EH (cell line): ENCODE results near the gene TMEM9.

ENCODE experiments used
- DNase-seq: peaks from one replicate; pipeline ENCODE4 v3.0.0-alpha.2; 2015; ENCODE audit warnings: low read depth

The TMEM9 gene

GRCh38 chr1:201145132-201145531, 9.1 kb downstream of the TMEM9 start:
- no peak for DNase-seq

GRCh38 chr1:201144701-201145100, 9.6 kb downstream of the TMEM9 start:
- no peak for DNase-seq

DNA sequence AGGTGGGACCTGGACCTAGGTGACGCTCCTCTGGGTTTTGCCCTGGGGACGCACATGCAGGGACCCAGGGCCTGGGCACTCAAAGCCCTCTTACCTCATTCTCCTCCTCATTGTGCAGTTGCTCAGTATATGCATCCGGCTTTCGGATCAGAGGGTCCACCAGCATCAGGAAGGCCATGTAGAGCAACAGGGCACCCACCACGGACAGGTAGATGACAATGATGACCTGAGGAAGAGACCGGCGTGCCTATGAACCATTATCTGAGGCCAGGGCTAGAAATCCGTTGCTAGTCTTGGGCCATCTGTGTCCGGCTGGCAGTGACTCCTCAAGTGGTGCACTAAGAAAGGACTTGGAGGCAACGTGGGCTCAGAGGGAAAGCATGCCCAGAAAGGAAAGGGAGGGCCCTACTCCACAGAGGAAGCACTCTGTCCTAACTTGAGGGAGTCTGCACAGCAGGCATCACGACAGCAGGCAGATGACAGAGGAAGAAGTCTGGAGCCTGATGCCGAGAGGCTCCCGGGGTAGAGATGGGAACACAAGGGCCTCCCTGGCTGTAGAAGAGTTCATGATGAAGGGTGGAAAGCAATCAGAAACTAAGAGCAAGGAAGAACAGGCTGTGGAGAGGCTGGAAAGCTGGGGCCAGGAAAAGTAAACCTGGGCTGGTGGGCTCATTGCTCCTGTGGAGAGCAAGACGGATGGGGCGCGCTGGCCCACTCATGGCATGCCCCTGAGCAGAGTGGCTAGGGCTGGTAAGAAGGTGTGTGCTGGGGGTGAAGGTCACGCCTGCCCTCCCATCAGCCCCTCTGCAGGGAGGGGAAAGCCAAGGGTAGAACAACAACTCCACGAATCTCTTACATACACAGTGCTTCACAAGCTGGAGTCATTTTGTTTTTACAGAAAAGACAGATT, 10.3 kb downstream of the TMEM9 start:
- no peak for DNase-seq

- no peak for DNase-seq
These were observed 11.2 kb downstream of the TMEM9 start for GRCh38 chr1:201142849-201143725.

GRCh38 chr1:201142011-201142848, 12.0 kb downstream of the TMEM9 start:
- no peak for DNase-seq

GRCh38 chr1:201141418-201141817, 12.9 kb downstream of the TMEM9 start:
- no peak for DNase-seq

DNA sequence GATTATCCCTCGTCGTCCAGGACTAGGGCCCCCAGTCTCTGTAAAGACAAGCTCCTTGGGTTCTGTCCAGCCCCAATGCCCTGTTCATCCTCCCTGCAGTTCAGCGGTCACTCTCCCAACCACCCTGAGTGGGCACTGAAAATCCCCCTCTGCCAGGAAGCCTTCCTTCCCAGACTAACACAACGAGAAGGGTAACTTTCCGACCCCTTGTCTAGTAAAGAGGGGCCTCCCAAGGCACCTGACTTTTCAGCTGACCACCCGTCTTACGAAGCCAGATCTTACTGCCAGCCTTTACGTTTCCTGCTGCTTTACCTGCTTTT, 13.4 kb downstream of the TMEM9 start:
- DNase-seq: no peak

GRCh38 chr1:201140235-201140940, 13.9 kb downstream of the TMEM9 start:
- DNase-seq: no peak

DNA sequence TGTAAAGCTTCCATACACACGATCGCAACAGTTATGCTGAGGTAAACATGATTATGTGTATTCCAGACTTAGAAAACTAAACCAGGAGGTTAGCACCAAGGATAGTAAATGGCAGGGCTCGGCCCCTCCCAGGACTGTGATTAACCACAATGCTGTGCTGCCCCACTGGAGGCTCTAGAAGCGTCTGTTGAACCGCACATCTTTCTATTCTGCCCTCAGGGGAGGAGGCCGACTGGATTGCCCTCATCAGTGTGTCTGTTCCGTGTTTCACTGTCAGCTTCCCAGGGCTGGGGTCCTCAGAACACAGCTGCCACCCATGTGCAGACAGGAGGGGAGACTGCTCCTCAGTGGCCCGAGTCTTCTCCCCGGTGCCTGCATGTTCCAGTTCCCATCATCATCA, 14.5 kb downstream of the TMEM9 start:
- DNase-seq: no peak

DNA sequence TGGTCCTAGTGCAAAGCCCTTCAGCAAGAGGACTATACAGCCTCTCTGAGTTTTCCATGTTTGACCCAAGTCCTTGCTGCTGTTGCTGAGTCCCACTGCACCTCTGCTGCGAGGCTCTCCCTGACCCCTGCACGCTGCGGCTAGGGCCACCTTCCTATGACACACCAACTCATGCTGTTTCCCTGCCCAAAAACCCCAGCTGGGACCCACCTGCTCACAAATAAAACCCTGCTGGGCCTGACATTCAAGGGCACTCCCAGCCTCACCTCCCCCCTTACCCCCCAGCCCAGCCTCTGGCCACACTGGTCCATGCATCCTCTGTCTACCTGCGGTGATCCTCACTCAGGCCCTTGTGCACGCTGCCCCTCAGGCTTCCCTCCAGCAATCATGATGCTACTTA, 15.0 kb downstream of the TMEM9 start:
- no peak for DNase-seq

GRCh38 chr1:201138311-201138840, 15.9 kb downstream of the TMEM9 start:
- no peak for DNase-seq

DNA sequence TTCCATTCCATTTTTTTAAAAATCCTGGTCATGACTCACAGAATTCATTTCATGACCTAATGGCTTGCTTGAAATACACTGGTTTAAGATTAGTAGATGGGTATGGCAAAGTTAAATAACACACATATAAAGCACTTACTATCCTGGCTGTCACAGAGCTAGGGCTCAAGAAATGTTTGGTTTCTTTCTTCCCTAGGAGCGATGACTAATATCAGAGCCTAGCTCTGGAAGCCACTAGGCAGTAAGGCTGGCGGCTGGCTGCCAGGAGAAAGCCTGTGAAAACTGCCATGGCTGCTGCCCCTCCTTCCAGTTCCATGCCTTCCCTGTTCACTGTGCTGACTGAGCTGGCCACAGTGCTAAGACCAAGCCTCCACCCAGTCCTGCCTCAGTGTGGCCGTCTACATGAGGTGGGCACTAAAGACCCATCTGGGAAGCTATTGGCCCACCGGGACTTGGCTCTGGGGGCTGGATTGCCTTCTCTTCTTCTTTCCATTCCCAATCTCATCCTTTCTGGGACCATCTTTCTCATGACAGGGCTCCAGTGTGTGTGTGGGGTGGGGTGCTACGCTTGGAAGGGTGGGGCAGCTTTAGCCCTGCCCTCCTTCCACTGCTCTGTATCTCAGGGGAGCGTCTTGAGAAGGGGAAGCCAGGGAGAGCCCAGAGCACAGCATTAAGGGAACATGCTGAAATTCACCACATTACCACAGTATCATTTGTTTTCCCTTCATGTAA, 16.5 kb downstream of the TMEM9 start:
- peak; percentile 97 for DNase-seq

DNA sequence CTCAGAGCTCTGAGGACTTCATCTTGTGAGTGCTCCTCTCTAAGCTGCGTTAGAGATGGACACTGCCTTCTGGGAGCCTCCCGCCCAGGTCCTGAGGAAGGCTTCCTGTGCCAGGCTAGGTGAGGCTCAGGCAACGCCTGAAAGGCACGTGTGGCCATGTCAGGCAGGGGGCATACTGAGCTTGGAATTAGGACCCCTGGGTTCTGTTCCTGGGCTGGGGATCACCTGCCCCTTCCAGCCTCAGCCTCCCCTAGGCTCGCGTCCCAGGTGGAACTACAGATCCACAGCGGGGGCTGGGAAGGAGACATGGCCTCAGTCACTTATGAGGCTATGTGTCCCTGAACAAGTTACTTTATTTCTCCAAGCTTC, 17.3 kb downstream of the TMEM9 start:
- no peak for DNase-seq

- DNase-seq: no peak
These were observed 17.8 kb downstream of the TMEM9 start for GRCh38 chr1:201136355-201137023.

GRCh38 chr1:201134405-201134804, 19.9 kb downstream of the TMEM9 start:
- no peak for DNase-seq

- no peak for DNase-seq
These were observed 22.9 kb downstream of the TMEM9 start for GRCh38 chr1:201131398-201131797.

- DNase-seq: no peak
These were observed 25.3 kb downstream of the TMEM9 start for GRCh38 chr1:201128962-201129361.

DNA sequence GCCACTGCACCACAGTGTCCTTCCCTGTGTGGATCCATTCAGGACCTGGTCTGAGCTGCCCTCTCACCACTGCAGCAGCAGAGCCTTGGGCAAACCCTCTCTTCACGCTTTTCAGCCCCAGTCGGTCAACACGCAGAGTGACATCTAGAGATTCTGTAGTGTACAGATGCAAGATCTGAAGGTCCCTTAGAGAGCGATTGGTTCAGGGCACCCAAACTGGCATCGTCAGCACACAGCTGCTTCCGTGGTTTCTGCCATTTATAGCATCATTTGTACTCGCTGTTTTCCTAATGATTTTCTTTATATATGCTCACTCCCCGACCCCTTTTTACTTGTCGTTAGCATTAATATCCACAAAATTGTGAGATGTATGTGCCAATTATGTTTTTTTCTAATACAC, 25.8 kb downstream of the TMEM9 start:
- no peak for DNase-seq

GRCh38 chr1:201127755-201128455, 26.4 kb downstream of the TMEM9 start:
- DNase-seq: peak; percentile 48
